GM12878 (cell line): ENCODE measurements around the gene OVOL1. TPM values are rescaled to one million over a fixed set of nuclear protein-coding genes. Genes with fewer than 3 reads are reported as not detected.
"Not testable (repeated sequence)": the region's sequence is repeated elsewhere in the genome, so short reads cannot be mapped to it uniquely, and the experiment has no call there.

Experiments used
- ATAC-seq: fragments of 200-7000 bp; cut with Tn5 transposase; 3 replicates; pipeline ENCODE4 v1.9.1; 2020; ENCODE audit warnings: mild to moderate bottlenecking, moderate library complexity
- BruUV-seq: library from RNA; stranded (reverse); fragments of 400-500 nt; replicated peaks from 2 replicates; lab custom pipeline; 2021; lab: Mats Ljungman, UMichigan
- CTCF ChIA-PET: fragments of 300-600 bp; sonication (Branson Sonifier 250); formaldehyde crosslinking; extraction: SDS; loops from one replicate; lab custom pipeline; 2021; ENCODE audit warnings: inconsistent platforms; lab: Yijun Ruan, JAX
- POLR2A ChIA-PET: fragments of 350-600 bp; formaldehyde crosslinking; extraction: SDS; loops from one replicate; lab custom pipeline; 2021; ENCODE audit warnings: inconsistent platforms; lab: Charles Lee
- RAD21 ChIA-PET: fragments of 300-600 bp; sonication (Branson Sonifier 250); formaldehyde crosslinking; loops from one replicate; lab custom pipeline; 2023; ENCODE audit warnings: antibody characterized with exemption; ENCODE audit not compliant: unreplicated experiment; lab: Charles Lee
- SMC1A ChIA-PET: fragments of 300-600 bp; sonication (Branson Sonifier 250); formaldehyde crosslinking; loops from one replicate; lab custom pipeline; 2023; ENCODE audit not compliant: unreplicated experiment, uncharacterized antibody; lab: Charles Lee
- DNase-seq: peaks from one replicate; pipeline ENCODE4 v3.0.0-alpha.2; 2011; ENCODE audit warnings: low read depth, low spot score
- FAIRE-seq: peaks from 3 replicates; lab custom pipeline; 2011; peaks lifted over from hg19 to GRCh38; lab: Jason Lieb, UNC
- H2AFZ ChIP-seq: 2 replicates; pipeline ENCODE4 v1.6.0; 2011; ENCODE audit warnings: low read depth, low read length, control low read depth; ENCODE audit not compliant: control insufficient read depth
- H3K27ac ChIP-seq: 2 replicates; pipeline ENCODE4 v1.5.1; 2011; ENCODE audit warnings: control low read depth; ENCODE audit not compliant: control insufficient read depth, insufficient read depth
- H3K27me3 ChIP-seq, 2 experiments: replicated peaks in 1 of 2; 2 replicates each; pipeline versions ENCODE4 v1.6.0 to v1.6.1; 2011; ENCODE audit warnings: low read length in 1 of 2; ENCODE audit not compliant: control insufficient read depth in 2 of 2, insufficient read depth in 2 of 2
- H3K36me3 ChIP-seq, 2 experiments: 2 replicates each; pipeline ENCODE4 v1.5.1; 2011; ENCODE audit warnings: low read length in 1 of 2; ENCODE audit not compliant: control insufficient read depth in 2 of 2, insufficient read depth in 2 of 2
- H3K4me1 ChIP-seq: 2 replicates; pipeline ENCODE4 v1.6.1; 2011; ENCODE audit warnings: mild to moderate bottlenecking, low read length, moderate library complexity, mixed read lengths; ENCODE audit not compliant: control insufficient read depth, insufficient read depth
- H3K4me2 ChIP-seq: 2 replicates; pipeline ENCODE4 v1.6.0; 2011; ENCODE audit warnings: control low read depth; ENCODE audit not compliant: control insufficient read depth, insufficient read depth
- H3K4me3 ChIP-seq: fragments of 200-600 bp; sonication (generic); 2 replicates; pipeline ENCODE4 v1.5.1; 2016
- H3K79me2 ChIP-seq: 2 replicates; pipeline ENCODE4 v1.6.0; 2011; ENCODE audit warnings: low read length; ENCODE audit not compliant: control insufficient read depth, insufficient read depth
- H3K9ac ChIP-seq: 2 replicates; pipeline ENCODE4 v1.8.0; 2011; ENCODE audit warnings: low read length, control low read depth, mixed read lengths; ENCODE audit not compliant: control insufficient read depth, insufficient read depth
- H3K9me3 ChIP-seq: replicated peaks from 3 replicates; pipeline ENCODE4 v1.5.1; 2011; ENCODE audit warnings: mild to moderate bottlenecking, low read length; ENCODE audit not compliant: control insufficient read depth, insufficient read depth
- H4K20me1 ChIP-seq: 2 replicates; pipeline ENCODE4 v1.6.0; 2011; ENCODE audit not compliant: control insufficient read depth, insufficient read depth
- BRCA1 ChIP-seq: IDR thresholded peaks from 2 replicates; pipeline ENCODE4 v1.6.1; 2011; ENCODE audit warnings: low read depth, low read length, improper control_type of control experiment
- CHD4 ChIP-seq: fragments of 200-600 bp; sonication (generic); IDR thresholded peaks from 2 replicates; pipeline ENCODE4 v1.6.1; 2016; ENCODE audit warnings: mild to moderate bottlenecking
- EZH2 ChIP-seq: IDR thresholded peaks from 2 replicates; pipeline ENCODE4 v1.6.1; 2012; ENCODE audit warnings: low read depth, mild to moderate bottlenecking, control low read depth, inconsistent platforms, low read length, borderline replicate concordance; ENCODE audit not compliant: control insufficient read depth
- KAT2A ChIP-seq: conservative IDR thresholded peaks from 2 replicates; pipeline ENCODE4 v1.6.1; 2011; ENCODE audit warnings: low read depth, low read length; ENCODE audit not compliant: control insufficient read depth
- MEF2B ChIP-seq: fragments of 450-650 bp; IDR thresholded peaks from 2 replicates; pipeline ENCODE4 v1.6.1; 2018; ENCODE audit warnings: mild to moderate bottlenecking, moderate library complexity; ENCODE audit not compliant: partially characterized antibody, poor library complexity, severe bottlenecking
- NBN ChIP-seq: fragments of 450-650 bp; IDR thresholded peaks from 2 replicates; pipeline ENCODE4 v1.6.1; 2016
- POU2F2 ChIP-seq: IDR thresholded peaks from 3 replicates; pipeline ENCODE4 v1.6.1; 2011; ENCODE audit warnings: low read depth, mild to moderate bottlenecking, low read length, borderline replicate concordance
- RCOR1 ChIP-seq: conservative IDR thresholded peaks from 2 replicates; pipeline ENCODE4 v1.6.1; 2012; ENCODE audit warnings: low read depth, low read length, improper control_type of control experiment
- TBL1XR1 ChIP-seq: IDR thresholded peaks from 2 replicates; pipeline ENCODE4 v1.6.1; 2012; ENCODE audit warnings: low read depth, low read length, improper control_type of control experiment
- WGBS: methylation state at CpG from one replicate; pipeline ENCODE4 v1.1.6; 2016; ENCODE audit warnings: low lambda C conversion rate; ENCODE audit not compliant: insufficient replicate concordance, insufficient coverage; ENCODE audit errors: missing lambda C conversion rate; 5-methylcytosine and 5-hydroxymethylcytosine counted together
- in situ Hi-C: fragments of 300-500 bp; cut with MboI; formaldehyde crosslinking; loops from 9 replicates; pipeline ENCODE4 v1.14.3; 2018; ENCODE audit warnings: mixed read lengths
- intact Hi-C: fragments of 100-400 bp; cut with micrococcal nuclease; formaldehyde crosslinking; loops from one replicate; pipeline ENCODE4 v1.14.2; 2022; ENCODE audit not compliant: unreplicated experiment
- polyA plus RNA-seq, 11 experiments: library from polyadenylated mRNA; depleted of rRNA in 4 of 11; unstranded in 6 of 11; stranded (reverse) in 5 of 11; fragments of >200 nt; fragmentation: Nextera tagmentation in 4 of 11; fragmentation: Illumina TruSeq in 1 of 11; extraction: Ambion mirVana in 4 of 11; extraction: Trizol in 1 of 11; gene quantifications; 1 replicate in 1 of 11; 2 replicates in 10 of 11; pipeline versions ENCODE4 v1.2.1 to v1.2.3, GENCODE V29; 2011 to 2016; ENCODE audit warnings: inconsistent platforms in 2 of 11, missing spikeins in 2 of 11, low read depth in 1 of 11
- total RNA-seq, 4 experiments: library from RNA; depleted of rRNA in 3 of 4; stranded (reverse); fragments of >200 nt in 3 of 4; fragmentation: Illumina TruSeq in 1 of 4; extraction: Trizol in 1 of 4; gene quantifications; 2 replicates each; pipeline versions ENCODE4 v1.2.1 to v1.2.3, GENCODE V29; 2013 to 2021
- TF ChIP-seq, protein P1 (sequence below): IDR thresholded peaks from 2 replicates; pipeline ENCODE4 v1.6.1; 2011; ENCODE audit warnings: low read depth, low read length, improper control_type of control experiment, borderline replicate concordance
- TF ChIP-seq, protein P2 (sequence below): fragments of 450-650 bp; IDR thresholded peaks from 2 replicates; pipeline ENCODE4 v1.6.1; 2017; ENCODE audit warnings: mild to moderate bottlenecking, moderate library complexity
- TF ChIP-seq, protein P3 (sequence below): fragments of 150-350 bp; IDR thresholded peaks from 2 replicates; pipeline ENCODE4 v1.6.1; 2014; ENCODE audit warnings: mild to moderate bottlenecking, low read depth, low read length

The OVOL1 gene
- total and polyA plus RNA-seq, 10 of the 15 experiments (the other 5 are each of a cell fraction or from before 2014, with no cell fraction given): 0.04 to 0.96 (median 0.09) TPM; not detected in 7

DNA sequence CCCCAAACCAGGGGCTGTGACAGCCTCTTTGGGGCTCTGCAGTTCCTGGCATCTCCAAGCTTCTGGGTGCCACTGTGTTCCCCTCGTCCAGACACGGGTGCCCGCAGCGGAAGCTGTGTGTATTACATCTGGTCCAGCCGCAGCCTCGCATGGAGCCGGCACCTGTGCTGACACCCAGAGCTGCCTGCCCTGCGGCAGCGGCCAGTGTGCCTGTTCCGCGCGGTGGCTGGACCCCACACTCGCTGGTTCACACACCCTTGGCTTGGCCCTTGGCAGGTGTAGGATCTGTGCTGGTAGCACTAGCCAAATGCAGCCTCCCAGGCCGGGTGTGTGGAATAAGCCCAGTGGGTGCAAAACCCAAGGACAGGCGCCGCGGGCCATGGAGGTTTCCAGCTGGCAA lies 41.8 kb upstream of the OVOL1 start:
- POLR2A ChIA-PET: no interaction called here
- DNase-seq: no peak
- intact Hi-C loops: no loop called here

DNA sequence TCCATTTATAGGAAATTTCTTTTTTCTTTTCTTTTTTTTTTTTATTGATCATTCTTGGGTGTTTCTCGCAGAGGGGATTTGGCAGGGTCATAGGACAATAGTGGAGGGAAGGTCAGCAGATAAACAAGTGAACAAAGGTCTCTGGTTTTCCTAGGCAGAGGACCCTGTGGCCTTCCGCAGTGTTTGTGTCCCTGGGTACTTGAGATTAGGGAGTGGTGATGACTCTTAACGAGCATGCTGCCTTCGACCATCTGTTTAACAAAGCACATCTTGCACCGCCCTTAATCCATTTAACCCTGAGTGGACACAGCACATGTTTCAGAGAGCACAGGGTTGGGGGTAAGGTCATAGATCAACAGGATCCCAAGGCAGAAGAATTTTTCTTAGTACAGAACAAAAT lies 24.7 kb upstream of the OVOL1 start:
- POLR2A ChIA-PET, ATAC-seq, H3K27me3 ChIP-seq, H3K79me2 ChIP-seq, intact Hi-C loops, DNase-seq, H3K4me1 ChIP-seq, H3K4me2 ChIP-seq, H3K36me3 ChIP-seq, H3K4me3 ChIP-seq, FAIRE-seq, RAD21 ChIA-PET, H3K27ac ChIP-seq, BruUV-seq, in situ Hi-C loops, H4K20me1 ChIP-seq, H2AFZ ChIP-seq, H3K9ac ChIP-seq, H3K9me3 ChIP-seq: not testable (repeated sequence)
- ChIA-PET CTCF (interaction anchor here (1.5 to 3.2 kb wide), 2 partner anchors 13 to 18 kb away, joined by 3 to 11 read pairs; no protein-coding TSS in a partner anchor), SMC1A (interaction anchor here (1.2 to 1.5 kb wide), 2 partner anchors 14 to 61 kb away, joined by 3 read pairs; no protein-coding TSS in a partner anchor)
- WGBS: 48% methylated on average over 4 of the region's 5 CpGs

More for the DNA sequence above, 41.8 kb upstream of the OVOL1 start:
- H3K36me3 ChIP-seq: no peaks in the 10 kb centered on the region
- H3K9me3 ChIP-seq: no peaks in the 10 kb centered on the region
- RAD21 ChIA-PET: interaction anchor here (1.0 kb wide), 1 partner anchor 35 kb away, joined by 4 read pairs; no protein-coding TSS in a partner anchor
- no TSS peak for BruUV-seq
- WGBS: 79% methylated on average over 17 of the region's 17 CpGs
- TF ChIP-seq, protein P1, sequence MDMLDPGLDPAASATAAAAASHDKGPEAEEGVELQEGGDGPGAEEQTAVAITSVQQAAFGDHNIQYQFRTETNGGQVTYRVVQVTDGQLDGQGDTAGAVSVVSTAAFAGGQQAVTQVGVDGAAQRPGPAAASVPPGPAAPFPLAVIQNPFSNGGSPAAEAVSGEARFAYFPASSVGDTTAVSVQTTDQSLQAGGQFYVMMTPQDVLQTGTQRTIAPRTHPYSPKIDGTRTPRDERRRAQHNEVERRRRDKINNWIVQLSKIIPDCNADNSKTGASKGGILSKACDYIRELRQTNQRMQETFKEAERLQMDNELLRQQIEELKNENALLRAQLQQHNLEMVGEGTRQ: no peak
- TF ChIP-seq TBL1XR1 (no peak), MEF2B (no peak), BRCA1 (no peak), EZH2 (no peak), KAT2A (no peak), POU2F2 (no peak), RCOR1 (no peak), CHD4 (no peak), NBN (no peak)
- TF ChIP-seq, protein P2, sequence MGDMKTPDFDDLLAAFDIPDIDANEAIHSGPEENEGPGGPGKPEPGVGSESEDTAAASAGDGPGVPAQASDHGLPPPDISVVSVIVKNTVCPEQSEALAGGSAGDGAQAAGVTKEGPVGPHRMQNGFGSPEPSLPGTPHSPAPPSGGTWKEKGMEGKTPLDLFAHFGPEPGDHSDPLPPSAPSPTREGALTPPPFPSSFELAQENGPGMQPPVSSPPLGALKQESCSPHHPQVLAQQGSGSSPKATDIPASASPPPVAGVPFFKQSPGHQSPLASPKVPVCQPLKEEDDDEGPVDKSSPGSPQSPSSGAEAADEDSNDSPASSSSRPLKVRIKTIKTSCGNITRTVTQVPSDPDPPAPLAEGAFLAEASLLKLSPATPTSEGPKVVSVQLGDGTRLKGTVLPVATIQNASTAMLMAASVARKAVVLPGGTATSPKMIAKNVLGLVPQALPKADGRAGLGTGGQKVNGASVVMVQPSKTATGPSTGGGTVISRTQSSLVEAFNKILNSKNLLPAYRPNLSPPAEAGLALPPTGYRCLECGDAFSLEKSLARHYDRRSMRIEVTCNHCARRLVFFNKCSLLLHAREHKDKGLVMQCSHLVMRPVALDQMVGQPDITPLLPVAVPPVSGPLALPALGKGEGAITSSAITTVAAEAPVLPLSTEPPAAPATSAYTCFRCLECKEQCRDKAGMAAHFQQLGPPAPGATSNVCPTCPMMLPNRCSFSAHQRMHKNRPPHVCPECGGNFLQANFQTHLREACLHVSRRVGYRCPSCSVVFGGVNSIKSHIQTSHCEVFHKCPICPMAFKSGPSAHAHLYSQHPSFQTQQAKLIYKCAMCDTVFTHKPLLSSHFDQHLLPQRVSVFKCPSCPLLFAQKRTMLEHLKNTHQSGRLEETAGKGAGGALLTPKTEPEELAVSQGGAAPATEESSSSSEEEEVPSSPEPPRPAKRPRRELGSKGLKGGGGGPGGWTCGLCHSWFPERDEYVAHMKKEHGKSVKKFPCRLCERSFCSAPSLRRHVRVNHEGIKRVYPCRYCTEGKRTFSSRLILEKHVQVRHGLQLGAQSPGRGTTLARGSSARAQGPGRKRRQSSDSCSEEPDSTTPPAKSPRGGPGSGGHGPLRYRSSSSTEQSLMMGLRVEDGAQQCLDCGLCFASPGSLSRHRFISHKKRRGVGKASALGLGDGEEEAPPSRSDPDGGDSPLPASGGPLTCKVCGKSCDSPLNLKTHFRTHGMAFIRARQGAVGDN: no peak
- TF ChIP-seq, protein P3, sequence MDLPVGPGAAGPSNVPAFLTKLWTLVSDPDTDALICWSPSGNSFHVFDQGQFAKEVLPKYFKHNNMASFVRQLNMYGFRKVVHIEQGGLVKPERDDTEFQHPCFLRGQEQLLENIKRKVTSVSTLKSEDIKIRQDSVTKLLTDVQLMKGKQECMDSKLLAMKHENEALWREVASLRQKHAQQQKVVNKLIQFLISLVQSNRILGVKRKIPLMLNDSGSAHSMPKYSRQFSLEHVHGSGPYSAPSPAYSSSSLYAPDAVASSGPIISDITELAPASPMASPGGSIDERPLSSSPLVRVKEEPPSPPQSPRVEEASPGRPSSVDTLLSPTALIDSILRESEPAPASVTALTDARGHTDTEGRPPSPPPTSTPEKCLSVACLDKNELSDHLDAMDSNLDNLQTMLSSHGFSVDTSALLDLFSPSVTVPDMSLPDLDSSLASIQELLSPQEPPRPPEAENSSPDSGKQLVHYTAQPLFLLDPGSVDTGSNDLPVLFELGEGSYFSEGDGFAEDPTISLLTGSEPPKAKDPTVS: no peak
- FAIRE-seq (no peak), ATAC-seq (no peak)
- no peak overlapping the region for H3K4me2 ChIP-seq
- H2AFZ ChIP-seq: no peak overlapping the region
- SMC1A ChIA-PET: no interaction called here
- no peak overlapping the region for H3K4me3 ChIP-seq
- H3K27ac ChIP-seq: no peak overlapping the region
- no peaks in the 10 kb centered on the region for H3K79me2 ChIP-seq
- CTCF ChIA-PET: interaction anchor here (0.6 to 1.4 kb wide), 6 partner anchors 18 to 277 kb away, joined by 3 to 9 read pairs (median 4); no protein-coding TSS in a partner anchor
- no peaks in the 10 kb centered on the region for H4K20me1 ChIP-seq
- H3K4me1 ChIP-seq: no peaks in the 10 kb centered on the region
- in situ Hi-C loops: no loop called here
- no peak overlapping the region for H3K9ac ChIP-seq
- no peaks in the 10 kb centered on the region; a peak in 2 of 4 replicates for H3K27me3 ChIP-seq
